ENCODE results near the gene WDR1.
A peak's percentile ranks its signal among the peaks of the same experiment; 100 is the strongest.

The WDR1 gene

GRCh38 chr4:10099499-10100325 lies 16.9 kb downstream of the WDR1 start:
- DNase-seq (ENCODE audit: low read depth, low spot score), result no peak

DNA sequence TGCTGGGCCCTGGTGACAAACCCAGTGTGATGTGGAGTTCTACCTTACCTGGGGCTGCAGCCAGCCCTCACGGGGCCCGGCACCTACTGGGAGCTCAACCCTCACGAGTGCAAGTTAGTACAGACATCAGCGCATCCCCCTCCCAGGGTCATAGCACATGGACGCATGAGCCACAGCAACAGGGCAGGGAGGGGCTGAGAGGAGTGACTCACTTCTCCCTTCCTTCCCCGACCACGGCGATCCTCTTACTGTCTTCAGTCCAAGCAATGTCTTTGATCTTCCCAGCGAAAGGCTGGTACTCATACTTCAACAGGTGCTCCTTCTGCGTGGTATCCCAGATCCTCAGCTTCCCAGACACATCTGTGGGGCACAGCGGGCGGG lies 17.8 kb downstream of the WDR1 start:
- no peak for DNase-seq (ENCODE audit: low read depth, low spot score)

DNA sequence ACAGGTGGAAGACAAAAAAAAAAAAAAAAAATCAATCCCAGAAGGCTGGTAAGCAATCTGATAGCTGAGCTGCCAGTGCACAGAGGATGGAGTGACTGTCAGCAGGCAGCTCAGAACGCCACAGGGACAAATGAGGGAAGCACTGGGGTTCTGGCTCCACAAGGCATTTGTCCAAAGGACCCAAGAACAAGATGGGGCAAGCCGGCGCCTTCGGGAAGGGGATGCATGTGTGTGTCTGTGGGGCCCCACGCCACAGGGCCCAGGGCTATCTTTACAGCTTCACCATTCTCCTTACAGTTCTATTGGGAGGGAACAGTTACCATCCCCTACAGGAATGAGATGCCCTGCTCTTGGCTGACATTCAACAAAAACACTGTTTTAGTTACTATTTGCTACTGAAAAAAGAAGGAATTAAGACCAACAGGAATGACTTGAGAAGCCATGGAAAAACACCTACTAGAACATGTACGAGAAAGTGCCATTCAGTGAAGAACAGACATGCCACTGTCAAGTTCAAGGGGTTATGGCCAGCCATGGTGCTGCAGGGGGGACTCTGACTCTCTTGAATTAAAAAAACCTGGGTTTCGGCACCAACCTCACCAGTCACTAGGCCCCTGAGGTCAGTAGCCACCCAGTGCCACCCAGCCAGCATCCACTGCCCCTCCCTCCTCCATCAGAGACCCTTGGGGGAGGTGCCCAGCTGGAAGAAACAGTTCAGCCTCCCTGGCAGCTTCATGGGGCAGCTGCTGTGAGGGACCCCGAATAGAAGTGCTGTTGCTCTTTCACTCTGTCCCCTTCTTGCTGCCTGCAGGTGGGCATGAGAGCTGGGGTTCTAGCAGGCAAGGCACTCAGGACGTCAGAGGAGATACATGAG lies 18.5 kb downstream of the WDR1 start:
- DNase-seq (ENCODE audit: low read depth, low spot score), result no peak

GRCh38 chr4:10096978-10097335 lies 19.6 kb downstream of the WDR1 start:
- no peak for DNase-seq (ENCODE audit: low read depth, low spot score)

GRCh38 chr4:10096201-10096977 lies 20.2 kb downstream of the WDR1 start:
- peak; percentile 58 for DNase-seq (ENCODE audit: low read depth, low spot score)

- no peak for DNase-seq (ENCODE audit: low read depth, low spot score)
These were observed 21.2 kb downstream of the WDR1 start for GRCh38 chr4:10095296-10095991.

DNA sequence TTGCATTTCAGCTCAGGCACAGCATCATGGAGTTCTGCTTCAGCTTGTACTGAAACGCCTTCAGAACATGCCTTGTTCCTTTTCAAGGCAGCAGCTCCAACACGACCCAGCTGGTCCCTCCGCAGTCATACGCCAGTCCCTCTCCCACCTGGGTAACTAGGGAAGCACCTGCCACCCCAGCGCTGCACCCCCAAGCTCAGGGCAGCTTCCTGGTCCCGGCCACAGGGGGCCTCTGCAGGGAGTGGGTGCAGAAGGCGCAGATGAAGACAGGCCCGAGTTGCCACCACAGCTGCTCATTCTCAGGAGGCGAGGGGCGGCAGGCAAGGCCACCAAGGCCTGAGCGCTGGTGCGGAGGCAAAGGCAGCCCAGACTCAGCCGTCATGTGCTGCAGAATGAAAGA lies 21.8 kb downstream of the WDR1 start:
- DNase-seq (ENCODE audit: low read depth, low spot score), result no peak

DNA sequence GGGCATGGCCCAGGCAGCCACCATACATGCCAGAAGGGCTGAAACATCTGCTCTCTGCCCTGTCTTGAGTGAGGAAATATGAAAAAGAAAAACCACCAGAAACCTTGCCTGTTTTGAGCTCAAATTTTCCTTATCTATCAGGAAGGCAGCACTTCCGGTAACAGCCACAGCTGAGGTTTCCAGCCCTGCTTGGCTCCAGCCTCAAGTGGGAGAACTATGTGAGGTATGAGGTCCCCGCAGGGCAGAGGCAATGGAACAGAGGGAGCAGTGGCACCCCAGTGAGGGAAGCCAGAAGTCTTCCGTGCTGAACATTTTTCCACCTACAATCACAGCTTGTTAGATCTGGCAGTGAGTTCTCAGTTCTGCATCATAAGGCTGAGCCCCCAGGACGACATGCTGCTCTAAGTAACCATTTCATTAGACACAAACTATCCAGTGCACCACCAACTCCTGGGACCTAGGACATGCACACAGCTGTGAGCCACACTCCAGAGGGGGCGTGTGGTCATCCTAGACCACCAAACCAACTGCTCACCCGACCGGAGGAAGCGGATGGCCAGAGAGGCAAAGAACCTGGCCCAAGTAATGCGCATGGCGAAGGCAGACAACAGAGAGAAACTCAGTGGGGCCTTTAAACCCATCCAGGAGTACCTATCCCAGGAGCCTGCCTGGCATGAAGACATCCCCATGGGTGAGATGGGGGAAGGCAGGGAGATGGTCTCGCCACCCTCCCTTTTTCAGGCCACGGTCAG lies 22.6 kb downstream of the WDR1 start:
- DNase-seq (ENCODE audit: low read depth, low spot score), result no peak

- no peak for DNase-seq (ENCODE audit: low read depth, low spot score)
These were observed 23.4 kb downstream of the WDR1 start for GRCh38 chr4:10093271-10093621.

GRCh38 chr4:10092481-10093270 lies 23.9 kb downstream of the WDR1 start:
- DNase-seq (ENCODE audit: low read depth, low spot score), result no peak

GRCh38 chr4:10091531-10092181 lies 24.9 kb downstream of the WDR1 start:
- no peak for DNase-seq (ENCODE audit: low read depth, low spot score)

GRCh38 chr4:10090467-10091250 lies 25.9 kb downstream of the WDR1 start:
- DNase-seq (ENCODE audit: low read depth, low spot score), result no peak

DNA sequence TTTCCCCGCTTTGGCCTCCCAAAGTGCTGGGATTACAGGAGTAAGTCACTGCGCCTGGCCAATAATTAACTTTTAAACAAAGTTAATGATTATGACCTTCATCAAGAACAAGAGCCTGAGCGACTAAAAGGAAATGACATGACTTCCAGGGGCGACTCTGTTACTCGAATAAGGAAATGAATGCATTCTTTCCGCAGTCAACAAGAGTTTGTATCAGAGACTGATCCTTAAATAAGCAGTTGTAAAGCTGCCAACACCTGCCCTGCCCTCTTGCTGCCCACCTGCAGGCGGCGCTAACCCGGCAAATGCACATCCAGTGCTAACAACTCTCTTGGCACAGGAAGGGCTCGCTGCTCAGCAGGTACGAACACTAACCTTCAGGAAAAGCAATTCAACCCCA lies 27.3 kb downstream of the WDR1 start:
- DNase-seq (ENCODE audit: low read depth, low spot score), result no peak

DNA sequence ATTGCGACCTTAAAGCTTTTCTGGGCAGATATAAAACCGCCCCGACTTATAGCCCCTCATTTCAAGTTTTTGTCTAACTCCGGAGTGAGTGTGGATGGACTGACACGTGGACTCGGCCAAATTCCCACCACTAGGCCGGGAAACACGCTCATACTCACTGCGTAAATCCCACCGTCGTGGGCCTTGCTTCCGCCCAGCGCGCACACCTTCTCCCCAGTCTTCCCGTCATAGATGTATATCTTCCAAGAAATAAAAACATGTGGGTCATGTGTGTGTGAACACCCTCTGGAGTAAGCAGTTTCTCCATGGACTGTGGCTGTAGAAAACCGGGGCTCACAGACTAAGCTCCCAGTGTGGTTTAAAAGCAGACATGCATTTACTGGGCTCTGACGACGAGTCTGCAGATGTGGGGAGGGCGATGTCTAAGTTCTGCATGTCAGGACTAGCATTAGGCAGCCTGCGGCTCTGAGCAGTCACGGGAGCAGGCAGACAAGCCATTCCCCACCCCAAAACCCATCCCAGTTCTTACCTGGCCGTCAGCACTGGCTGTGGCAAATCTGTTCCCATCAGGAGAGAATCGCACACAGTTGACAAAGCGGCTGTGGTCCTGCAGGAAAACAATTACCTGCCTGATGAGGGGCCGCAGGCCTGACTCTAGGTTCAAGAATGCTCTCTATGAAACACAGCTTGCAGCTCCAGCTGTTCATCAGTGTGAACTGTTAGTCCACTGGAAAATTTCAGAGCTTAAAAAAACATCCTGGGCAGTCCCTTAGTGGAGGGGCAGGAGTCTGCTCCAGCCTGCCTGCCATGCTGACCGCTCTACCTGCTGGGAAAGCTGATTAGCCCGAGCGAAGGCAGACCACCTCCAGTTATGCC lies 28.2 kb downstream of the WDR1 start:
- DNase-seq (ENCODE audit: low read depth, low spot score), result no peak

DNA sequence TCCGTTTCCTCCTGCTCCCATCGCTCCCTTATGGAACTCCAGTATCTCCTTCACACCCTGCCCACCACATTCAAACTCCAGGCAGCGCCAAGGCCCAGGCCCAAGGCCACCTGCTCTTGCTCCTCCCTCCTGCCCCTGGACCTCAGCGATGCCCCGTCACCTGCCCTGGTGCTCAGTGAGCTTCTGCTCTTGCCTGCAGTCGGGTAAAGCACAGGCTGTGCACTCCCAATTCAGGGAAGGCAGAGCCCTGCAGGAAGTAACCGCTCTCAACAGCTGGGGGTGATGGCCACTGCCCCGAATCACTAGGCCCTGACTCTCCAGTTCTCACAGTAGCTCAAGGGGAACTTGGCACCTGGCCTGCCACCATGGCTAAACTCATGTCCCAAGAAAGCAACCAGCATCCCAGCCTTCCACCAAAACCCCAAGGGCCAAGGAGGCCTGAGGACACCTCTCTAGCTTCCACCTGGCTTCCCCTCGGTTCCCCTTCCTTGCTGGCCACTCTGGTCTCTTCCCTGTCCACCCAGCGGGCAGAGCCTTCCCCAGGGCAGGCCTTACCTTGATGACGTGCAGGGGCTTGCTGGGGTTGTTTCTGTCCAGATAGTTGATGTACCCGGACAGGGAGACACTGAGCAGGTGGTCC lies 29.3 kb downstream of the WDR1 start:
- DNase-seq (ENCODE audit: low read depth, low spot score), result no peak

- DNase-seq (ENCODE audit: low read depth, low spot score), result no peak
These were observed 30.0 kb downstream of the WDR1 start for GRCh38 chr4:10086506-10087120.

Measured in activated naive CD8-positive, alpha-beta T cell treated with anti-CD3 and anti-CD28 coated beads, Interleukin-2, amount 50 U/mL, for 16 hours (primary cell).